ENCODE data around the gene ADAMTS2. TPM values are rescaled to one million over a fixed set of nuclear protein-coding genes. Genes with fewer than 3 reads are reported as not detected.

The ADAMTS2 gene
- total RNA-seq, 1 donor from 2014 or later: 49.3 TPM

- DNase-seq: no peak
These were observed 184.7 kb downstream of the ADAMTS2 start for GRCh38 chr5:179160584-179160983.

- DNase-seq: no peak
These were observed 186.7 kb downstream of the ADAMTS2 start for GRCh38 chr5:179158556-179158955.

- no peak for DNase-seq
These were observed 190.0 kb downstream of the ADAMTS2 start for GRCh38 chr5:179154991-179155955.

- no peak for DNase-seq
These were observed 190.8 kb downstream of the ADAMTS2 start for GRCh38 chr5:179154346-179154990.

- no peak for DNase-seq
These were observed 191.3 kb downstream of the ADAMTS2 start for GRCh38 chr5:179153921-179154345.

GRCh38 chr5:179153341-179153901, 191.8 kb downstream of the ADAMTS2 start:
- DNase-seq: no peak

- DNase-seq: no peak
These were observed 192.3 kb downstream of the ADAMTS2 start for GRCh38 chr5:179152941-179153340.

- no peak for DNase-seq
These were observed 192.9 kb downstream of the ADAMTS2 start for GRCh38 chr5:179152144-179152895.

- DNase-seq: no peak
These were observed 193.8 kb downstream of the ADAMTS2 start for GRCh38 chr5:179151286-179152118.

- no peak for DNase-seq
These were observed 195.2 kb downstream of the ADAMTS2 start for GRCh38 chr5:179150011-179150410.

GRCh38 chr5:179149278-179149677, 196.0 kb downstream of the ADAMTS2 start:
- DNase-seq: no peak

- DNase-seq: no peak
These were observed 196.5 kb downstream of the ADAMTS2 start for GRCh38 chr5:179148703-179149170.

- DNase-seq: no peak
These were observed 197.1 kb downstream of the ADAMTS2 start for GRCh38 chr5:179147991-179148702.

- DNase-seq: no peak
These were observed 199.0 kb downstream of the ADAMTS2 start for GRCh38 chr5:179146277-179146676.

- no peak for DNase-seq
These were observed 201.8 kb downstream of the ADAMTS2 start for GRCh38 chr5:179143446-179143845.

- DNase-seq: no peak
These were observed 202.6 kb downstream of the ADAMTS2 start for GRCh38 chr5:179142434-179143198.

- no peak for DNase-seq
These were observed 203.4 kb downstream of the ADAMTS2 start for GRCh38 chr5:179141867-179142266.

- no peak for DNase-seq
These were observed 205.0 kb downstream of the ADAMTS2 start for GRCh38 chr5:179140293-179140692.

GRCh38 chr5:179139936-179140235, 205.4 kb downstream of the ADAMTS2 start:
- DNase-seq: no peak

All from skin of body (tissue), 2 donors.